Gastroesophageal sphincter (tissue), 4 donors: ENCODE measurements around the gene CHIT1. TPM values are rescaled to one million over a fixed set of nuclear protein-coding genes. Genes with fewer than 3 reads are reported as not detected.

Source experiments
- ATAC-seq: fragments of 150-250 bp; one replicate; pipeline ENCODE4 v1.9.1; 2016; ENCODE audit warnings: mild to moderate bottlenecking, moderate library complexity
- H3K27ac ChIP-seq, 4 donors: fragments of 200-600 bp; sonication (generic) in 3 of 4; 1 replicate in 3 of 4; 2 replicates in 1 of 4; pipeline ENCODE4 v1.5.1; 2016 to 2019
- H3K27me3 ChIP-seq: fragments of 200-600 bp; sonication (generic); one replicate; pipeline ENCODE4 v1.5.1; 2019
- H3K36me3 ChIP-seq, 2 donors: fragments of 200-600 bp; sonication (generic); one replicate each; pipeline ENCODE4 v1.5.1; 2019; ENCODE audit warnings: control low read depth in 1 of 2
- H3K4me1 ChIP-seq, 3 donors: fragments of 200-600 bp; sonication (generic); 1 replicate in 2 of 3; 2 replicates in 1 of 3; pipeline ENCODE4 v1.5.1; 2016 to 2019; ENCODE audit warnings: control low read depth in 2 of 3
- H3K4me3 ChIP-seq, 2 donors: fragments of 200-600 bp; sonication (generic); one replicate each; pipeline ENCODE4 v1.5.1; 2019; ENCODE audit warnings: mild to moderate bottlenecking in 1 of 2, moderate library complexity in 1 of 2
- H3K9me3 ChIP-seq, 3 donors: fragments of 200-600 bp; sonication (generic); one replicate each; pipeline ENCODE4 v1.5.1; 2017 to 2019; ENCODE audit warnings: control low read depth in 2 of 3
- EP300 ChIP-seq: sonication (generic); formaldehyde crosslinking; IDR thresholded peaks from one replicate; pipeline ENCODE4 v1.6.1; 2017; ENCODE audit warnings: antibody characterized with exemption, mild to moderate bottlenecking
- POLR2A ChIP-seq, 2 donors: fragments of 450-650 bp; IDR thresholded peaks; one replicate each; pipeline ENCODE4 v1.6.1; 2017; ENCODE audit warnings: antibody characterized with exemption in 2 of 2, mild to moderate bottlenecking in 2 of 2, moderate library complexity in 1 of 2
- POLR2AphosphoS5 ChIP-seq: sonication (generic); formaldehyde crosslinking; IDR thresholded peaks from one replicate; pipeline ENCODE4 v1.6.1; 2017; ENCODE audit warnings: antibody characterized with exemption
- WGBS, 2 donors: methylation state at CpG; one replicate each; pipeline ENCODE4 v1.1.5; 2018; ENCODE audit warnings: low coverage in 1 of 2; 5-methylcytosine and 5-hydroxymethylcytosine counted together
- total RNA-seq, 4 donors: library from RNA; depleted of rRNA; stranded (reverse); fragments of >200 nt; gene quantifications; one replicate each; pipeline ENCODE4 v1.1.0, GENCODE V29; 2016
- TF ChIP-seq, protein P1 (sequence below), 4 experiments: fragments of 200-600 bp in 2 of 4; fragments of 450-650 bp in 2 of 4; sonication (generic) in 1 of 4; IDR thresholded peaks; one replicate each; pipeline ENCODE4 v1.5.1; 2017 to 2019; ENCODE audit warnings: antibody characterized with exemption in 4 of 4, mild to moderate bottlenecking in 2 of 4, moderate library complexity in 2 of 4

The CHIT1 gene
- total RNA-seq, 4 donors from 2014 or later, result 0.13 to 0.16 TPM; not detected in 2

GRCh38 chr1:203180611-203181330 is 48.7 kb downstream of the CHIT1 start:
- no peak for ATAC-seq
- Histone ChIP-seq H3K9me3 (no peaks in the 10 kb centered on the region), H3K36me3 (no peaks in the 10 kb centered on the region), H3K27ac (no peak overlapping the region), H3K4me1 (no peaks in the 10 kb centered on the region), H3K4me3 (no peak overlapping the region), H3K27me3 (no peaks in the 10 kb centered on the region)
- TF ChIP-seq, protein P1, sequence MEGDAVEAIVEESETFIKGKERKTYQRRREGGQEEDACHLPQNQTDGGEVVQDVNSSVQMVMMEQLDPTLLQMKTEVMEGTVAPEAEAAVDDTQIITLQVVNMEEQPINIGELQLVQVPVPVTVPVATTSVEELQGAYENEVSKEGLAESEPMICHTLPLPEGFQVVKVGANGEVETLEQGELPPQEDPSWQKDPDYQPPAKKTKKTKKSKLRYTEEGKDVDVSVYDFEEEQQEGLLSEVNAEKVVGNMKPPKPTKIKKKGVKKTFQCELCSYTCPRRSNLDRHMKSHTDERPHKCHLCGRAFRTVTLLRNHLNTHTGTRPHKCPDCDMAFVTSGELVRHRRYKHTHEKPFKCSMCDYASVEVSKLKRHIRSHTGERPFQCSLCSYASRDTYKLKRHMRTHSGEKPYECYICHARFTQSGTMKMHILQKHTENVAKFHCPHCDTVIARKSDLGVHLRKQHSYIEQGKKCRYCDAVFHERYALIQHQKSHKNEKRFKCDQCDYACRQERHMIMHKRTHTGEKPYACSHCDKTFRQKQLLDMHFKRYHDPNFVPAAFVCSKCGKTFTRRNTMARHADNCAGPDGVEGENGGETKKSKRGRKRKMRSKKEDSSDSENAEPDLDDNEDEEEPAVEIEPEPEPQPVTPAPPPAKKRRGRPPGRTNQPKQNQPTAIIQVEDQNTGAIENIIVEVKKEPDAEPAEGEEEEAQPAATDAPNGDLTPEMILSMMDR (IDR thresholded peaks at IDR 0.05), result no peak
- TF ChIP-seq POLR2AphosphoS5 (no peak), EP300 (no peak), POLR2A (IDR thresholded peaks at IDR 0.05) (no peak)
- WGBS, 2 donors, result 97 to 100% methylated on average over 1 to 6 of the region's 11 CpGs

GRCh38 chr1:203179667-203180005 is 49.8 kb downstream of the CHIT1 start:
- Histone ChIP-seq H3K4me1 (no peaks in the 10 kb centered on the region), H3K27me3 (no peaks in the 10 kb centered on the region), H3K9me3 (no peaks in the 10 kb centered on the region), H3K27ac (no peak overlapping the region), H3K36me3 (no peaks in the 10 kb centered on the region), H3K4me3 (no peak overlapping the region)
- TF ChIP-seq EP300 (no peak), POLR2AphosphoS5 (no peak), POLR2A (IDR thresholded peaks at IDR 0.05) (no peak)
- TF ChIP-seq, protein P1 (IDR thresholded peaks at IDR 0.05), result no peak
- ATAC-seq, result no peak
- 100% methylated on average over 1 of the region's 10 CpGs; no CpG with 5 or more reads in 1 of the 2 donors for WGBS, 2 donors

GRCh38 chr1:203178821-203179666 is 50.4 kb downstream of the CHIT1 start:
- no peaks in the 10 kb centered on the region for H3K4me1 ChIP-seq
- no peaks in the 10 kb centered on the region for H3K27me3 ChIP-seq
- 80 to 100% methylated on average over 1 to 4 of the region's 14 CpGs for WGBS, 2 donors
- no peaks in the 10 kb centered on the region for H3K36me3 ChIP-seq
- TF ChIP-seq POLR2A (IDR thresholded peaks at IDR 0.05) (no peak), EP300 (no peak), POLR2AphosphoS5 (no peak)
- TF ChIP-seq, protein P1 (IDR thresholded peaks at IDR 0.05), result no peak
- no peak for ATAC-seq
- no peak overlapping the region for H3K4me3 ChIP-seq
- no peak overlapping the region for H3K27ac ChIP-seq
- no peaks in the 10 kb centered on the region for H3K9me3 ChIP-seq

- WGBS, 2 donors, result 100% methylated on average over 1 of the region's 5 CpGs; no CpG with 5 or more reads in 1 of the 2 donors
- Histone ChIP-seq H3K9me3 (no peaks in the 10 kb centered on the region), H3K36me3 (no peaks in the 10 kb centered on the region), H3K27ac (no peak overlapping the region), H3K4me1 (no peaks in the 10 kb centered on the region), H3K4me3 (no peak overlapping the region), H3K27me3 (no peaks in the 10 kb centered on the region)
- ATAC-seq, result no peak
- TF ChIP-seq POLR2A (IDR thresholded peaks at IDR 0.05) (no peak), POLR2AphosphoS5 (no peak), EP300 (no peak)
- TF ChIP-seq, protein P1 (IDR thresholded peaks at IDR 0.05), result no peak
Measured at GRCh38 chr1:203178083-203178482, 51.4 kb downstream of the CHIT1 start.
